ENCODE data around the gene CCDC181. TPM values are rescaled to one million over a fixed set of nuclear protein-coding genes. Genes with fewer than 3 reads are reported as not detected.

CCDC181 gene
- total and polyA plus RNA-seq, 2 of the 8 experiments (the other 6 are each of a cell fraction or from before 2014, with no cell fraction given): 1.2 to 3.7 TPM

- Histone ChIP-seq H4K91ac (replicated peaks; ENCODE audit: insufficient read length, low read length) (no peak overlapping the region), H3K4me3 (ENCODE audit: extremely low read depth in 1 of 4, insufficient read depth in 2 of 4, low read depth in 3 of 4, low read length in 4 of 4) (no peak overlapping the region), H2BK120ac (replicated peaks; ENCODE audit: low read depth, low read length) (no peak overlapping the region), H4K20me1 (replicated peaks in 1 of 2; ENCODE audit: control insufficient read depth in 1 of 2, insufficient read depth in 2 of 2, low read length in 2 of 2) (no peaks in the 10 kb centered on the region), H2BK12ac (ENCODE audit: low read depth, low read length) (no peak overlapping the region), H3K14ac (ENCODE audit: insufficient read length) (no peak overlapping the region), H2BK15ac (ENCODE audit: low read length) (no peak overlapping the region), H3K27ac (ENCODE audit: low read depth, low read length) (no peak overlapping the region), H3K56ac (replicated peaks; ENCODE audit: insufficient read length, low read depth, low read length) (no peak overlapping the region), H3K27me3 (replicated peaks in 1 of 4; ENCODE audit: control insufficient read depth in 3 of 4, extremely low read depth in 1 of 4, insufficient read depth in 3 of 4, low read length in 3 of 4) (no peaks in the 10 kb centered on the region), H3K79me1 (ENCODE audit: low read depth, low read length) (no peaks in the 10 kb centered on the region), H2AFZ (ENCODE audit: low read length) (no peak overlapping the region), H4K5ac (ENCODE audit: insufficient read length, low read depth, low read length) (no peak overlapping the region), H2BK5ac (ENCODE audit: low read depth, low read length) (no peak overlapping the region), H2BK20ac (ENCODE audit: low read length) (no peak overlapping the region), H3K18ac (ENCODE audit: extremely low read depth, low read length) (no peak overlapping the region), H3K9me3 (ENCODE audit: insufficient read depth in 2 of 2, low read depth in 1 of 2, low read length in 1 of 2) (no peaks in the 10 kb centered on the region), H3K9ac (replicated peaks in 1 of 4; ENCODE audit: extremely low read depth in 1 of 4, low read depth in 3 of 4, low read length in 3 of 4) (no peak overlapping the region), H4K8ac (ENCODE audit: extremely low read depth, insufficient read depth, low read length) (no peak overlapping the region), H3K4ac (replicated peaks; ENCODE audit: insufficient read length, low read depth, low read length) (no peak overlapping the region), H3K23me2 (ENCODE audit: low read depth, low read length) (no peaks in the 10 kb centered on the region), H2AK5ac (ENCODE audit: low read depth, low read length) (no peak overlapping the region), H3K79me2 (ENCODE audit: control insufficient read depth in 1 of 2, insufficient read depth in 2 of 2, low read length in 2 of 2) (no peaks in the 10 kb centered on the region), H3K4me2 (ENCODE audit: insufficient read depth in 1 of 2, low read depth in 2 of 2, low read length in 2 of 2) (no peak overlapping the region), H3K4me1 (replicated peaks in 1 of 4; ENCODE audit: control insufficient read depth in 3 of 4, insufficient read depth in 4 of 4, low read length in 3 of 4) (no peaks in the 10 kb centered on the region), H3K23ac (ENCODE audit: insufficient read length) (no peak overlapping the region), H3K36me3 (ENCODE audit: control insufficient read depth in 2 of 4, insufficient read depth in 4 of 4, low read length in 3 of 4) (peaks cover 0 to 12% (median 9%) of the 10 kb centered on the region in 4 experiments; a peak in 4 of 8 replicates)
- ChIA-PET CTCF (ENCODE audit: partially characterized antibody) (no interaction called here), POLR2A (ENCODE audit: partially characterized antibody) (no interaction called here)
- FAIRE-seq (no peak), DNase-seq (ENCODE audit: low read depth in 1 of 2, low spot score in 2 of 2) (no peak)
- no peak for TF ChIP-seq JUND (IDR thresholded peaks at IDR 0.05; ENCODE audit: low read length)
- TF ChIP-seq CREB1 (IDR thresholded peaks at IDR 0.05): no peak
- no peak for TF ChIP-seq SIRT6 (IDR thresholded peaks at IDR 0.05; ENCODE audit: low read length)
These were observed 39.9 kb downstream of the CCDC181 start for GRCh38 chr1:169387399-169387798.
